Activated CD4-positive, CD25-positive, alpha-beta regulatory T cell treated with anti-CD3 and anti-CD28 coated beads, Interleukin-2, amount 50 U/mL, for 72 hours (primary cell): Measurements from ENCODE around the gene HAGH.
A peak's percentile ranks its signal among the peaks of the same experiment; 100 is the strongest.

ENCODE experiments used
- DNase-seq: peaks from one replicate; pipeline ENCODE4 v3.0.0; 2021

HAGH gene

GRCh38 chr16:1772362-1772907, 54.2 kb downstream of the HAGH start, which contains the start of gene EME2:
EME2 (plus strand) TSS chr16:1772810; CDS start chr16:1773228, 418 bp downstream.
- peak; percentile 61 for DNase-seq

GRCh38 chr16:1771864-1772361, 54.7 kb downstream of the HAGH start:
- no peak for DNase-seq

- peak; percentile 86 for DNase-seq
Observed at GRCh38 chr16:1771188-1771863, 55.3 kb downstream of the HAGH start, which contains the start of gene NME3. NME3 (minus strand) TSS chr16:1771543; CDS start chr16:1771534, 9 bp downstream.

GRCh38 chr16:1770328-1771187, 56.1 kb downstream of the HAGH start:
- DNase-seq, result peak; percentile 64

- DNase-seq, result no peak
Observed at GRCh38 chr16:1769402-1770300, 57.0 kb downstream of the HAGH start.

- DNase-seq, result no peak
Observed at GRCh38 chr16:1768767-1769401, 57.7 kb downstream of the HAGH start.

- no peak for DNase-seq
Observed at GRCh38 chr16:1768061-1768766, 58.4 kb downstream of the HAGH start.

GRCh38 chr16:1767116-1767994, 59.3 kb downstream of the HAGH start:
- no peak for DNase-seq

GRCh38 chr16:1766701-1767100, 59.9 kb downstream of the HAGH start:
- DNase-seq, result no peak

GRCh38 chr16:1766231-1766630, 60.4 kb downstream of the HAGH start:
- no peak for DNase-seq

GRCh38 chr16:1765826-1766225, 60.8 kb downstream of the HAGH start:
- DNase-seq, result no peak

GRCh38 chr16:1764971-1765370, 61.7 kb downstream of the HAGH start:
- no peak for DNase-seq

GRCh38 chr16:1763521-1764511, 62.8 kb downstream of the HAGH start:
- no peak for DNase-seq

- no peak for DNase-seq
Observed at GRCh38 chr16:1762879-1763520, 63.6 kb downstream of the HAGH start.

GRCh38 chr16:1762196-1762878, 64.3 kb downstream of the HAGH start:
- no peak for DNase-seq

- DNase-seq, result no peak
Observed at GRCh38 chr16:1761751-1762150, 64.9 kb downstream of the HAGH start.

GRCh38 chr16:1760911-1761310, 65.7 kb downstream of the HAGH start:
- DNase-seq, result peak; percentile 25

- DNase-seq, result peak; percentile 26
Observed at GRCh38 chr16:1759511-1759910, 67.1 kb downstream of the HAGH start.
